ENCODE results near the gene XAGE2. TPM values are rescaled to one million over a fixed set of nuclear protein-coding genes. Genes with fewer than 3 reads are reported as not detected.

XAGE2 gene
- total and polyA plus RNA-seq, 4 donors, result not detected

DNA sequence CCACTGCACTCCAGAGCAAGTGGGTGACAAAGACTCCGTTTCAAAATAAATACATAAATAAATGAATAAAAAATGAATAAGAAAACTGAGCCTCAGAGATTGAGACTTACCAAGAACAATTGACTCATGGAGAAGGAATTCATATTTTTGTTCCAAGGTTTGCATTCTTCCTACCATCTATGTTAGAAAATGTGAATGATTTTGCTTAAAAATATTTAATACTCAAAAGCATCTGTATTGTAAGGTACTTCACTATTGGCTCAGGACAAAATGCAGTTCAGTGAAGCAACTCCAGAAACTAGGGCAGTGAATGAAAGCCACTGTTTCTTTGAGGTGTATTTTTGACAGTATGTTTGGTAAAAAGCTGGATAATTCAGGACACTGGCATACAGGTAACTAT is 54.1 kb downstream of the XAGE2 start:
- DNase-seq (ENCODE audit: low spot score), result no peak
- no peaks in the 10 kb centered on the region for H3K4me1 ChIP-seq (ENCODE audit: control insufficient read depth in 4 of 4, insufficient read depth in 4 of 4, low read length in 3 of 4)
- H3K27me3 ChIP-seq (ENCODE audit: control insufficient read depth in 4 of 4, insufficient read depth in 4 of 4, low read length in 3 of 4), result no peaks in the 10 kb centered on the region
- H3K4me3 ChIP-seq (ENCODE audit: low read depth in 1 of 3, low read length in 3 of 3), result no peak overlapping the region
- TF ChIP-seq NR2F2 (IDR thresholded peaks at IDR 0.05), result no peak
- WGBS, result 88% methylated on average over 1 of the region's 1 CpG
- no peak overlapping the region for H3K9ac ChIP-seq (ENCODE audit: low read depth in 1 of 2, low read length in 2 of 2)
- H3K9me3 ChIP-seq (ENCODE audit: control insufficient read depth in 4 of 4, low read length in 3 of 4), result no peaks in the 10 kb centered on the region
- no peak overlapping the region for H3K27ac ChIP-seq (ENCODE audit: low read depth in 1 of 2, low read length in 2 of 2)
- no peaks in the 10 kb centered on the region for H3K36me3 ChIP-seq (ENCODE audit: control insufficient read depth in 4 of 4, insufficient read depth in 3 of 4, low read depth in 1 of 4, low read length in 3 of 4)

DNA sequence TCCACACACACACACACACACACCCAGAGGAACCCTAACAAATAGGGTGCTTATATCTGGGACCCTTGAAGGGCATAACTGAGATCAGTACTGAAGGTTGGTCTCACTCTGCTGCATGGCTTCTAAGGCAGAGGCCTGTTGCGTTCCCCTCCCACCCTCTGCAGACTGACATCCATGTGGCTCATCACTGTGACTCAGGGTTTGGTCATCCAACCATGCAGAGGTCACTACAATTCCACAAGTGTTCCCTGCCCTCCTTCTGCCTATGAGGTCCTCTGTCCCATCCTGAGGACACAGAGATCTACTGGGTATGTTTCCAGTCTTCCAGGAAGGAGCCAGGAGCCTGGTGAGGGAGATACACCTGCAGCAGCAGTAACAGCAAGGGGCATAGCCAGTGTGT is 55.8 kb downstream of the XAGE2 start:
- no peaks in the 10 kb centered on the region for H3K36me3 ChIP-seq (ENCODE audit: control insufficient read depth in 4 of 4, insufficient read depth in 3 of 4, low read depth in 1 of 4, low read length in 3 of 4)
- no peak overlapping the region for H3K27ac ChIP-seq (ENCODE audit: low read depth in 1 of 2, low read length in 2 of 2)
- WGBS, result 84% methylated on average over 1 of the region's 1 CpG
- H3K4me1 ChIP-seq (ENCODE audit: control insufficient read depth in 4 of 4, insufficient read depth in 4 of 4, low read length in 3 of 4), result no peaks in the 10 kb centered on the region
- no peaks in the 10 kb centered on the region for H3K9me3 ChIP-seq (ENCODE audit: control insufficient read depth in 4 of 4, low read length in 3 of 4)
- H3K4me3 ChIP-seq (ENCODE audit: low read depth in 1 of 3, low read length in 3 of 3), result no peak overlapping the region
- no peak overlapping the region for H3K9ac ChIP-seq (ENCODE audit: low read depth in 1 of 2, low read length in 2 of 2)
- DNase-seq (ENCODE audit: low spot score), result no peak
- no peaks in the 10 kb centered on the region for H3K27me3 ChIP-seq (ENCODE audit: control insufficient read depth in 4 of 4, insufficient read depth in 4 of 4, low read length in 3 of 4)
- TF ChIP-seq, protein P1, sequence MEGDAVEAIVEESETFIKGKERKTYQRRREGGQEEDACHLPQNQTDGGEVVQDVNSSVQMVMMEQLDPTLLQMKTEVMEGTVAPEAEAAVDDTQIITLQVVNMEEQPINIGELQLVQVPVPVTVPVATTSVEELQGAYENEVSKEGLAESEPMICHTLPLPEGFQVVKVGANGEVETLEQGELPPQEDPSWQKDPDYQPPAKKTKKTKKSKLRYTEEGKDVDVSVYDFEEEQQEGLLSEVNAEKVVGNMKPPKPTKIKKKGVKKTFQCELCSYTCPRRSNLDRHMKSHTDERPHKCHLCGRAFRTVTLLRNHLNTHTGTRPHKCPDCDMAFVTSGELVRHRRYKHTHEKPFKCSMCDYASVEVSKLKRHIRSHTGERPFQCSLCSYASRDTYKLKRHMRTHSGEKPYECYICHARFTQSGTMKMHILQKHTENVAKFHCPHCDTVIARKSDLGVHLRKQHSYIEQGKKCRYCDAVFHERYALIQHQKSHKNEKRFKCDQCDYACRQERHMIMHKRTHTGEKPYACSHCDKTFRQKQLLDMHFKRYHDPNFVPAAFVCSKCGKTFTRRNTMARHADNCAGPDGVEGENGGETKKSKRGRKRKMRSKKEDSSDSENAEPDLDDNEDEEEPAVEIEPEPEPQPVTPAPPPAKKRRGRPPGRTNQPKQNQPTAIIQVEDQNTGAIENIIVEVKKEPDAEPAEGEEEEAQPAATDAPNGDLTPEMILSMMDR (IDR thresholded peaks at IDR 0.05; ENCODE audit: low read depth, low read length, missing input control), result no peak
- TF ChIP-seq YY1 (IDR thresholded peaks at IDR 0.05) (no peak), FOXA2 (IDR thresholded peaks at IDR 0.05) (no peak), SP1 (IDR thresholded peaks at IDR 0.05) (no peak), NR2F2 (IDR thresholded peaks at IDR 0.05) (no peak), RAD21 (IDR thresholded peaks at IDR 0.05) (no peak), HNF4A (conservative IDR thresholded peaks at IDR 0.05) (no peak), TAF1 (conservative IDR thresholded peaks at IDR 0.05) (no peak), RXRA (IDR thresholded peaks at IDR 0.05) (no peak), EGR1 (IDR thresholded peaks at IDR 0.05; ENCODE audit: low read depth in 2 of 2) (no peak), GABPA (IDR thresholded peaks at IDR 0.05 in 1 of 2, conservative IDR thresholded peaks at IDR 0.05 in 1 of 2) (no peak), FOXA1 (IDR thresholded peaks at IDR 0.05) (no peak), JUND (IDR thresholded peaks at IDR 0.05) (no peak), HNF4G (IDR thresholded peaks at IDR 0.05) (no peak)
- TF ChIP-seq, protein P2, sequence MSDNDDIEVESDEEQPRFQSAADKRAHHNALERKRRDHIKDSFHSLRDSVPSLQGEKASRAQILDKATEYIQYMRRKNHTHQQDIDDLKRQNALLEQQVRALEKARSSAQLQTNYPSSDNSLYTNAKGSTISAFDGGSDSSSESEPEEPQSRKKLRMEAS (IDR thresholded peaks at IDR 0.05), result no peak
- TF ChIP-seq, protein P3, sequence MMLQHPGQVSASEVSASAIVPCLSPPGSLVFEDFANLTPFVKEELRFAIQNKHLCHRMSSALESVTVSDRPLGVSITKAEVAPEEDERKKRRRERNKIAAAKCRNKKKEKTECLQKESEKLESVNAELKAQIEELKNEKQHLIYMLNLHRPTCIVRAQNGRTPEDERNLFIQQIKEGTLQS (IDR thresholded peaks at IDR 0.05), result no peak
- TF ChIP-seq, protein P4, sequence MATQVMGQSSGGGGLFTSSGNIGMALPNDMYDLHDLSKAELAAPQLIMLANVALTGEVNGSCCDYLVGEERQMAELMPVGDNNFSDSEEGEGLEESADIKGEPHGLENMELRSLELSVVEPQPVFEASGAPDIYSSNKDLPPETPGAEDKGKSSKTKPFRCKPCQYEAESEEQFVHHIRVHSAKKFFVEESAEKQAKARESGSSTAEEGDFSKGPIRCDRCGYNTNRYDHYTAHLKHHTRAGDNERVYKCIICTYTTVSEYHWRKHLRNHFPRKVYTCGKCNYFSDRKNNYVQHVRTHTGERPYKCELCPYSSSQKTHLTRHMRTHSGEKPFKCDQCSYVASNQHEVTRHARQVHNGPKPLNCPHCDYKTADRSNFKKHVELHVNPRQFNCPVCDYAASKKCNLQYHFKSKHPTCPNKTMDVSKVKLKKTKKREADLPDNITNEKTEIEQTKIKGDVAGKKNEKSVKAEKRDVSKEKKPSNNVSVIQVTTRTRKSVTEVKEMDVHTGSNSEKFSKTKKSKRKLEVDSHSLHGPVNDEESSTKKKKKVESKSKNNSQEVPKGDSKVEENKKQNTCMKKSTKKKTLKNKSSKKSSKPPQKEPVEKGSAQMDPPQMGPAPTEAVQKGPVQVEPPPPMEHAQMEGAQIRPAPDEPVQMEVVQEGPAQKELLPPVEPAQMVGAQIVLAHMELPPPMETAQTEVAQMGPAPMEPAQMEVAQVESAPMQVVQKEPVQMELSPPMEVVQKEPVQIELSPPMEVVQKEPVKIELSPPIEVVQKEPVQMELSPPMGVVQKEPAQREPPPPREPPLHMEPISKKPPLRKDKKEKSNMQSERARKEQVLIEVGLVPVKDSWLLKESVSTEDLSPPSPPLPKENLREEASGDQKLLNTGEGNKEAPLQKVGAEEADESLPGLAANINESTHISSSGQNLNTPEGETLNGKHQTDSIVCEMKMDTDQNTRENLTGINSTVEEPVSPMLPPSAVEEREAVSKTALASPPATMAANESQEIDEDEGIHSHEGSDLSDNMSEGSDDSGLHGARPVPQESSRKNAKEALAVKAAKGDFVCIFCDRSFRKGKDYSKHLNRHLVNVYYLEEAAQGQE (IDR thresholded peaks at IDR 0.05), result no peak
- TF ChIP-seq, protein P5, sequence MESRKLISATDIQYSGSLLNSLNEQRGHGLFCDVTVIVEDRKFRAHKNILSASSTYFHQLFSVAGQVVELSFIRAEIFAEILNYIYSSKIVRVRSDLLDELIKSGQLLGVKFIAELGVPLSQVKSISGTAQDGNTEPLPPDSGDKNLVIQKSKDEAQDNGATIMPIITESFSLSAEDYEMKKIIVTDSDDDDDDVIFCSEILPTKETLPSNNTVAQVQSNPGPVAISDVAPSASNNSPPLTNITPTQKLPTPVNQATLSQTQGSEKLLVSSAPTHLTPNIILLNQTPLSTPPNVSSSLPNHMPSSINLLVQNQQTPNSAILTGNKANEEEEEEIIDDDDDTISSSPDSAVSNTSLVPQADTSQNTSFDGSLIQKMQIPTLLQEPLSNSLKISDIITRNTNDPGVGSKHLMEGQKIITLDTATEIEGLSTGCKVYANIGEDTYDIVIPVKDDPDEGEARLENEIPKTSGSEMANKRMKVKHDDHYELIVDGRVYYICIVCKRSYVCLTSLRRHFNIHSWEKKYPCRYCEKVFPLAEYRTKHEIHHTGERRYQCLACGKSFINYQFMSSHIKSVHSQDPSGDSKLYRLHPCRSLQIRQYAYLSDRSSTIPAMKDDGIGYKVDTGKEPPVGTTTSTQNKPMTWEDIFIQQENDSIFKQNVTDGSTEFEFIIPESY (IDR thresholded peaks at IDR 0.05), result no peak

Small RNA genes within 50 kb of the gene (small RNA-seq; reads per million reads assigned to genes)
- not detected for gene MIR8088

Other genes starting within 250 kb of the XAGE2 start
- 10 to 100 TPM in 1 of 2 donors, under 1 TPM in 1; 0.25 to 10.2 TPM for gene MAGED4, start 184.1 kb upstream of the XAGE2 start, total RNA-seq
- gene MAGED4, start 184.1 kb upstream of the XAGE2 start, polyA plus RNA-seq, result under 1 TPM; 0.06 to 0.31 TPM
- not detected for gene XAGE1A, start 126.8 kb downstream of the XAGE2 start, total RNA-seq
- gene XAGE1A, start 126.8 kb downstream of the XAGE2 start, polyA plus RNA-seq, result not detected
- gene XAGE1B, start 148.0 kb downstream of the XAGE2 start, total RNA-seq, result not detected
- not detected for gene XAGE1B, start 148.0 kb downstream of the XAGE2 start, polyA plus RNA-seq